Endothelial cell of umbilical vein (primary cell): ENCODE results near the gene USP34. TPM values are rescaled to one million over a fixed set of nuclear protein-coding genes. Genes with fewer than 3 reads are reported as not detected.

Source experiments
- BruUV-seq: library from RNA; stranded (reverse); fragments of 400-500 nt; replicated peaks from 2 replicates; lab custom pipeline; 2021; lab: Mats Ljungman, UMichigan
- CTCF ChIA-PET: fragments of 300-600, 350-600 bp; sonication (Branson Sonifier 250); formaldehyde crosslinking; loops from one replicate; lab custom pipeline; 2021; ENCODE audit warnings: antibody characterized with exemption, inconsistent platforms; lab: Charles Lee
- POLR2A ChIA-PET: fragments of 300-600, 350-600 bp; sonication (Branson Sonifier 250); formaldehyde crosslinking; loops from one replicate; lab custom pipeline; 2021; ENCODE audit warnings: antibody characterized with exemption, inconsistent platforms; lab: Charles Lee
- DNase-seq: peaks from one replicate; pipeline ENCODE4 v3.0.0-alpha.2; 2011; ENCODE audit warnings: low read depth, low spot score
- FAIRE-seq: peaks from 2 replicates; lab custom pipeline; 2011; peaks lifted over from hg19 to GRCh38; lab: Jason Lieb, UNC
- H2AFZ ChIP-seq: 2 replicates; pipeline ENCODE4 v1.6.0; 2012; ENCODE audit warnings: low read depth, low read length, control low read depth, inconsistent platforms
- H3K27ac ChIP-seq: 2 replicates; pipeline ENCODE4 v1.5.1; 2011; ENCODE audit warnings: low read depth, mild to moderate bottlenecking, control low read depth, low read length, moderate library complexity; ENCODE audit not compliant: insufficient read depth
- H3K27me3 ChIP-seq, 2 experiments: 2 replicates each; pipeline versions ENCODE4 v1.6.0 to v1.6.1; 2011; ENCODE audit warnings: low read length in 2 of 2, mixed read lengths in 1 of 2; ENCODE audit not compliant: control insufficient read depth in 2 of 2, insufficient read depth in 2 of 2
- H3K36me3 ChIP-seq, 2 experiments: 2 replicates in 1 of 2; 3 replicates in 1 of 2; pipeline ENCODE4 v1.5.1; 2011; ENCODE audit warnings: low read length in 2 of 2, mild to moderate bottlenecking in 1 of 2, moderate library complexity in 1 of 2; ENCODE audit not compliant: control insufficient read depth in 2 of 2, insufficient read depth in 2 of 2; ENCODE audit errors: extremely low read depth in 1 of 2
- H3K4me1 ChIP-seq: 3 replicates; pipeline ENCODE4 v1.5.1; 2011; ENCODE audit warnings: mild to moderate bottlenecking, low read length; ENCODE audit not compliant: control insufficient read depth, insufficient read depth; ENCODE audit errors: extremely low read depth
- H3K4me2 ChIP-seq: 2 replicates; pipeline ENCODE4 v1.6.1; 2011; ENCODE audit warnings: low read length, control low read depth, mixed read lengths; ENCODE audit not compliant: insufficient read depth
- H3K4me3 ChIP-seq, 3 experiments: fragments of 200-600 bp in 1 of 3; sonication (generic), shearing (Covaris generic) in 1 of 3; replicated peaks in 1 of 3; 2 replicates each; pipeline ENCODE4 v1.5.1; 2011 to 2016; ENCODE audit warnings: control low read depth in 3 of 3, low read length in 3 of 3, mild to moderate bottlenecking in 2 of 3, inconsistent platforms in 1 of 3, low read depth in 1 of 3, moderate library complexity in 1 of 3; ENCODE audit not compliant: insufficient read depth in 1 of 3
- H3K79me2 ChIP-seq: 2 replicates; pipeline ENCODE4 v1.6.0; 2012; ENCODE audit warnings: low read length, inconsistent platforms; ENCODE audit not compliant: control insufficient read depth, insufficient read depth
- H3K9ac ChIP-seq: replicated peaks from 2 replicates; pipeline ENCODE3; 2011; ENCODE audit warnings: low read length, control low read depth; ENCODE audit not compliant: insufficient read depth; ENCODE audit errors: extremely low read depth
- H3K9me1 ChIP-seq: replicated peaks from 3 replicates; pipeline ENCODE4 v1.6.0; 2011; ENCODE audit warnings: mild to moderate bottlenecking, low read length; ENCODE audit not compliant: control insufficient read depth, insufficient read depth; ENCODE audit errors: extremely low read depth
- H3K9me3 ChIP-seq: replicated peaks from 2 replicates; pipeline ENCODE4 v1.5.1; 2012; ENCODE audit warnings: low read length, inconsistent platforms; ENCODE audit not compliant: control insufficient read depth, insufficient read depth
- H4K20me1 ChIP-seq: replicated peaks from 2 replicates; pipeline ENCODE3; 2011; ENCODE audit warnings: mild to moderate bottlenecking, low read length; ENCODE audit not compliant: control insufficient read depth, insufficient read depth; ENCODE audit errors: extremely low read depth
- CTCF ChIP-seq, 2 donors: IDR thresholded peaks; 1 replicate in 1 of 2; 2 replicates in 1 of 2; pipeline ENCODE4 v1.5.1; 2011; ENCODE audit warnings: low read length in 2 of 2, mild to moderate bottlenecking in 2 of 2, moderate library complexity in 2 of 2, control low read depth in 1 of 2, inconsistent platforms in 1 of 2, low read depth in 1 of 2; ENCODE audit not compliant: insufficient read depth in 1 of 2; ENCODE audit errors: extremely low read depth in 1 of 2
- EZH2 ChIP-seq: IDR thresholded peaks from 2 replicates; pipeline ENCODE4 v1.6.1; 2012; ENCODE audit warnings: borderline replicate concordance, low read depth, mild to moderate bottlenecking, moderate library complexity, low read length, inconsistent platforms; ENCODE audit not compliant: severe bottlenecking
- FOS ChIP-seq: IDR thresholded peaks from 2 replicates; pipeline ENCODE4 v1.6.1; 2011; ENCODE audit warnings: mild to moderate bottlenecking, low read length, moderate library complexity, borderline replicate concordance; ENCODE audit not compliant: insufficient read depth
- GATA2 ChIP-seq: IDR thresholded peaks from 2 replicates; pipeline ENCODE4 v1.7.0; 2011; ENCODE audit warnings: low read depth, mild to moderate bottlenecking, moderate library complexity, mixed read lengths, low read length; ENCODE audit not compliant: insufficient read length, insufficient read depth
- JUN ChIP-seq: IDR thresholded peaks from 2 replicates; pipeline ENCODE4 v1.6.1; 2011; ENCODE audit warnings: borderline replicate concordance, low read depth; ENCODE audit not compliant: insufficient read length, insufficient read depth
- MYC ChIP-seq: IDR thresholded peaks from one replicate; pipeline ENCODE4 v1.6.1; 2011; ENCODE audit warnings: mild to moderate bottlenecking, low read depth, low read length
- POLR2A ChIP-seq: IDR thresholded peaks from 2 replicates; pipeline ENCODE4 v1.6.1; 2012; ENCODE audit warnings: low read depth, mild to moderate bottlenecking, control low read depth, low read length
- POLR2AphosphoS5 ChIP-seq: IDR thresholded peaks from 2 replicates; pipeline ENCODE4 v1.6.1; 2012; ENCODE audit warnings: low read depth, mild to moderate bottlenecking, control low read depth, low read length, moderate library complexity; ENCODE audit not compliant: insufficient read depth
- dilution Hi-C: fragments of 300-500 bp; cut with MboI; formaldehyde crosslinking; loops from one replicate; pipeline ENCODE4 v1.15.0; 2019; ENCODE audit warnings: low sequenced_read_pairs; ENCODE audit not compliant: extremely low pct_ligation_motif_present
- intact Hi-C: fragments of 100-400 bp; cut with micrococcal nuclease; formaldehyde crosslinking; loops from one replicate; pipeline ENCODE4 v1.10.0; 2022
- polyA plus RNA-seq, 4 experiments: library from polyadenylated mRNA; depleted of rRNA in 3 of 4; stranded (reverse) in 3 of 4; unstranded in 1 of 4; fragments of >200 nt; gene quantifications; 2 replicates each; pipeline versions ENCODE4 v1.2.1 to v1.2.3, GENCODE V29; 2011 to 2012; ENCODE audit warnings: missing spikeins in 1 of 4
- total RNA-seq: library from RNA; stranded (reverse); gene quantifications from 2 replicates; pipeline ENCODE4 v1.2.3, GENCODE V29; 2021
- TF ChIP-seq, protein P1 (sequence below): IDR thresholded peaks from 2 replicates; pipeline ENCODE4 v1.6.1; 2011; ENCODE audit not compliant: insufficient read depth, insufficient read length

USP34 gene
- total and polyA plus RNA-seq, 2 donors (not counting 3 experiments of a cell fraction or from before 2014, with no cell fraction given), result 46.3 to 96.9 TPM

- Histone ChIP-seq H3K9ac (no peak overlapping the region), H3K4me2 (no peak overlapping the region), H3K4me1 (no peaks in the 10 kb centered on the region), H4K20me1 (no peaks in the 10 kb centered on the region), H3K36me3 (peaks cover 0 to 5% of the 10 kb centered on the region in 2 experiments), H3K27ac (no peak overlapping the region), H3K9me3 (no peaks in the 10 kb centered on the region), H3K4me3 (no peak overlapping the region), H3K27me3 (no peaks in the 10 kb centered on the region), H3K79me2 (peaks cover 24% of the 10 kb centered on the region), H2AFZ (no peak overlapping the region), H3K9me1 (no peaks in the 10 kb centered on the region)
- DNase-seq (no peak), FAIRE-seq (no peak)
- dilution Hi-C loops (no loop called here), intact Hi-C loops (no loop called here)
- ChIA-PET POLR2A (no interaction called here), CTCF (interaction anchor here (1.1 kb wide), 1 partner anchor 22 kb away, joined by 3 read pairs; no protein-coding TSS in a partner anchor)
- TF ChIP-seq, protein P1, sequence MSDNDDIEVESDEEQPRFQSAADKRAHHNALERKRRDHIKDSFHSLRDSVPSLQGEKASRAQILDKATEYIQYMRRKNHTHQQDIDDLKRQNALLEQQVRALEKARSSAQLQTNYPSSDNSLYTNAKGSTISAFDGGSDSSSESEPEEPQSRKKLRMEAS, result no peak
- TF ChIP-seq FOS (no peak), GATA2 (no peak), CTCF (IDR thresholded peaks at IDR 0.05; ENCODE audit: extremely low read depth in 1 of 2, insufficient read depth in 1 of 2, low read depth in 1 of 2, low read length in 2 of 2) (no peak), POLR2AphosphoS5 (no peak), JUN (no peak), POLR2A (no peak), MYC (no peak), EZH2 (no peak)
- BruUV-seq, result no TSS peak
Measured at GRCh38 chr2:61404438-61404837, 66.4 kb downstream of the USP34 start.
